SK-N-MC (cell line): Measurements from ENCODE around the gene PNN.
A peak's percentile ranks its signal among the peaks of the same experiment; 100 is the strongest.
"Not testable (repeated sequence)": the region's sequence is repeated elsewhere in the genome, so short reads cannot be mapped to it uniquely, and the experiment has no call there.

Experiments used
- DNase-seq: peaks from one replicate; pipeline ENCODE4 v3.0.0-alpha.2; 2011; ENCODE audit warnings: low read depth, low spot score
- H3K27ac ChIP-seq: fragments of 200-600 bp; sonication (generic); 2 replicates; pipeline ENCODE4 v1.5.1; 2016; ENCODE audit warnings: mixed run types
- H3K36me3 ChIP-seq: fragments of 200-600 bp; sonication (generic); 2 replicates; pipeline ENCODE4 v1.6.1; 2017; ENCODE audit warnings: antibody characterized with exemption, low read length, mixed read lengths; ENCODE audit not compliant: insufficient read depth
- H3K4me3 ChIP-seq: fragments of 200-600 bp; sonication (generic); 2 replicates; pipeline ENCODE4 v1.5.1; 2016
- H3K9ac ChIP-seq: fragments of 200-600 bp; sonication (generic); 2 replicates; pipeline ENCODE4 v1.8.0; 2017; ENCODE audit warnings: mixed run types, mixed read lengths; ENCODE audit not compliant: insufficient read length
- H3K9me3 ChIP-seq: fragments of 200-600 bp; sonication (generic); 2 replicates; pipeline ENCODE4 v1.6.1; 2017; ENCODE audit warnings: low read depth, mild to moderate bottlenecking, antibody characterized with exemption, low read length, moderate library complexity, mixed read lengths
- EZH2 ChIP-seq: fragments of 200-600 bp; sonication (generic); IDR thresholded peaks from one replicate; pipeline ENCODE4 v1.6.1; 2017; ENCODE audit warnings: antibody characterized with exemption
- FOXP2 ChIP-seq: optimal IDR thresholded peaks from 2 replicates; pipeline ENCODE3; 2011; ENCODE audit warnings: mild to moderate bottlenecking, moderate library complexity; ENCODE audit not compliant: insufficient read depth; ENCODE audit errors: extremely low read length, control extremely low read depth
- POLR2AphosphoS5 ChIP-seq: IDR thresholded peaks from 2 replicates; pipeline ENCODE4 v1.6.1; 2012; ENCODE audit warnings: mild to moderate bottlenecking, low read depth, low read length, borderline replicate concordance

Gene PNN

DNA sequence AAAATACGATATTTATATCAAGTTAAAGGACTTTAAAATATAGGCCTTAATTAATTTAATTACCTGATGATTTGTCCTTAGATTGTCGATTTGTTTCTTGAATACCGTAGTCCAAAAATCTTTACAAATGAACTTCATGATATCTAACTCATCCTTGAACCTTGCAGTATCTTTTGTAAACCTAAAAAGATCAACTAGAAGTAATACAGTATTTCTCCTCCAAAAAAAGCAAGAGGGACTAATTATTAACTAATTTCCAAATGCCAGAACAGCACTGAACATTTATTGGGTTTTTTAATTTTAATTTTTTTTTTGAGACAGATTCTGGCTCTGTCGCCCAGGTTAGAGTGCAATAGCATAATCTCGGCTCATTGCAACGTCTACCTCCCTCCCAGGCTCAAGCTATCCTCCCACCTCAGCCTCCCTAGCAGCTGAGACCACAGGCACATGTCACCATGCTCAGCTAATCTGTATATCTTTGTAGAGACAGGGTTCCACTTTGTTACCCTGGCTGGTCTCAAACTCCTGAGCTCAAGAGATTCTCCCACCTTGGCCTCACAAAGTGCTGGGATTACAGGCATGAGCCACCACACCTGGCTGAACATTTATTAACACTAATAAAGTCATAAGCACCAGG, 16.7 kb upstream of the PNN start:
- no peak for DNase-seq
- H3K9me3 ChIP-seq: no peaks in the 10 kb centered on the region
- H3K36me3 ChIP-seq: peaks cover 25% of the 10 kb centered on the region; the same call in 1 of the 2 replicates
- H3K9ac ChIP-seq: no peak overlapping the region
- no peak overlapping the region for H3K4me3 ChIP-seq
- H3K27ac ChIP-seq: no peak overlapping the region
- no peak for TF ChIP-seq EZH2
- TF ChIP-seq FOXP2: no peak
- TF ChIP-seq POLR2AphosphoS5: no peak

DNA sequence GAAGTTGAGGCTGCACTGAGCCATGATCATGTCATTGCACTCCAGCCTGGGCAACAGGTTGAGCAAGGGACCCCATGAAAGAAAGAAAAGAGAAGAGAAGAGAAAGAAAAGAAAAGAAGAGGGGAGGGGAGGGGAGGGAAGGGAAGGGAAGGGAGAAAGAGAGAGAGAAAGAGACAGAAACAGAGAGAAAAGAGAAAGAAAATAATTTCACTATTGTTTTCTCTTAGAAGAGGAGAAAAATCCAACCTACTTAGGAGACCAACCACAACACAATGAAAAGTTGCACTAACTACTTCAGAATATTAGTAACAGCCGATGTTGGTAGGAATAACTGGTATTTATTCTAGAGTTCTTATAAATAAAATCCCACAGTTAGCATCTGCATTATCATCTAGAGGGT, 14.6 kb upstream of the PNN start:
- Histone ChIP-seq H3K4me3 (no peak overlapping the region), H3K36me3 (peaks cover 25% of the 10 kb centered on the region; the same call in 1 of the 2 replicates), H3K27ac (no peak overlapping the region), H3K9ac (no peak overlapping the region), H3K9me3 (no peaks in the 10 kb centered on the region)
- TF ChIP-seq EZH2: no peak
- TF ChIP-seq POLR2AphosphoS5: no peak
- no peak for TF ChIP-seq FOXP2
- no peak for DNase-seq

GRCh38 chr14:39167797-39168320, 7.2 kb upstream of the PNN start:
- H3K4me3 ChIP-seq, H3K27ac ChIP-seq, H3K9me3 ChIP-seq, DNase-seq, H3K36me3 ChIP-seq: not testable (repeated sequence)
- peak overlapping the region; percentile 92 for H3K9ac ChIP-seq

DNA sequence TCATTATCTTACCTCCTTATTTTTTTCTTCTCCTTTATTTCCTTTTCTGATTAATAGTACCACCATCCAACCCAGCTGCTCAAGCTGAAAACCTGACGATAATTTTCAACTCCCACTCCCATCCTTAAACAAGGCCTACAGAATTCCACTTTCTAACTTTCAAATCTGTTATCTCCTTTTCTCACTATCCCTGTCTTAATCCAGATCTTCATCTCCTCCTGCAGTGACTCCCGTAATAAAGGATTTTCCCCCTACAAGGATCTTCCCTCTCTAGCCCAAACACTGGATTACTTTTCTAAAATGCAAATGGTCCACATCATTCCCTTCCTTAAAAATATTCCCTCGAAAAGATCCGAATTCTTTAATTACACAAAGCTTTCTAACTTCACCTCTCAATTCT, 6.5 kb upstream of the PNN start:
- Histone ChIP-seq H3K27ac (no peak overlapping the region), H3K9ac (peak overlapping the region; percentile 92), H3K9me3 (no peaks in the 10 kb centered on the region), H3K36me3 (peaks cover 6% of the 10 kb centered on the region), H3K4me3 (peak overlapping the region; percentile 95)
- no peak for DNase-seq
- TF ChIP-seq FOXP2 (no peak), POLR2AphosphoS5 (no peak), EZH2 (no peak)

- H3K27ac ChIP-seq: 0 out of 2 replicates have a peak overlapping the region, but pooled peaks have one; percentile 90
Observed at GRCh38 chr14:39169541-39169900, 5.5 kb upstream of the PNN start.

GRCh38 chr14:39173198-39173597, 1.9 kb upstream of the PNN start:
- Histone ChIP-seq H3K9me3 (no peaks in the 10 kb centered on the region), H3K9ac (no peak overlapping the region), H3K36me3 (peaks cover 25% of the 10 kb centered on the region), H3K4me3 (no peak overlapping the region), H3K27ac (0 out of 2 replicates have a peak overlapping the region, but pooled peaks have one; percentile 47)
- DNase-seq: no peak
- TF ChIP-seq FOXP2 (no peak), POLR2AphosphoS5 (no peak)

More at GRCh38 chr14:39169541-39169900, 5.5 kb upstream of the PNN start:
- Histone ChIP-seq H3K9ac (peak overlapping the region; percentile 92), H3K36me3 (peaks cover 6% of the 10 kb centered on the region), H3K9me3 (no peaks in the 10 kb centered on the region), H3K4me3 (peak overlapping the region; percentile 95)
- TF ChIP-seq POLR2AphosphoS5 (no peak), FOXP2 (no peak), EZH2 (no peak)
- no peak for DNase-seq

- H3K27ac ChIP-seq: peak overlapping the region; percentile 73
- H3K4me3 ChIP-seq: peak overlapping the region; percentile 94
- no peak for DNase-seq
- no peak for TF ChIP-seq FOXP2
- no peak for TF ChIP-seq POLR2AphosphoS5
- TF ChIP-seq EZH2: no peak
- H3K36me3 ChIP-seq: peaks cover 50% of the 10 kb centered on the region
- H3K9ac ChIP-seq: peak overlapping the region; percentile 99
- no peaks in the 10 kb centered on the region for H3K9me3 ChIP-seq
Observed at GRCh38 chr14:39175445-39176262, 600 bp downstream of the PNN start.

- H3K4me3 ChIP-seq: peak overlapping the region; percentile 94
- peaks cover 58% of the 10 kb centered on the region for H3K36me3 ChIP-seq
- H3K9ac ChIP-seq: peak overlapping the region; percentile 99
- TF ChIP-seq POLR2AphosphoS5 (no peak; the same call in 1 of the 2 replicates), FOXP2 (no peak), EZH2 (no peak)
- H3K9me3 ChIP-seq: no peaks in the 10 kb centered on the region
- no peak for DNase-seq
- peak overlapping the region; percentile 73 for H3K27ac ChIP-seq
Observed at GRCh38 chr14:39176263-39177167, 1.5 kb downstream of the PNN start.

- H3K36me3 ChIP-seq: peaks cover 65% of the 10 kb centered on the region
- no peak overlapping the region for H3K9ac ChIP-seq
- H3K27ac ChIP-seq: no peak overlapping the region
- DNase-seq: no peak
- no peak for TF ChIP-seq FOXP2
- TF ChIP-seq POLR2AphosphoS5: no peak; the same call in 1 of the 2 replicates
- no peak for TF ChIP-seq EZH2
- peak overlapping the region; percentile 94 for H3K4me3 ChIP-seq
- no peaks in the 10 kb centered on the region for H3K9me3 ChIP-seq
Observed at GRCh38 chr14:39177168-39177545, 2.1 kb downstream of the PNN start.
